Right renal cortex interstitium (tissue), 3 donors: Measurements from ENCODE around the gene CRADD. TPM values are rescaled to one million over a fixed set of nuclear protein-coding genes. Genes with fewer than 3 reads are reported as not detected.
A peak's percentile ranks its signal among the peaks of the same experiment; 100 is the strongest.

Experiments
- DNase-seq, 3 donors: peaks; one replicate each; pipeline ENCODE4 v3.0.0-alpha.2; 2013; ENCODE audit warnings: low read depth in 3 of 3, low spot score in 2 of 3
- polyA plus RNA-seq, 3 donors: library from polyadenylated mRNA; unstranded; fragments of 120-200 nt; gene quantifications; one replicate each; pipeline ENCODE4 v1.2.1, GENCODE V29; 2013; ENCODE audit not compliant: insufficient read length in 3 of 3

Gene CRADD
- polyA plus RNA-seq, 3 donors: 11.6 to 14.8 (median 13.1) TPM

GRCh38 chr12:93733928-93734327, 56.8 kb downstream of the CRADD start:
- no peak for DNase-seq

DNA sequence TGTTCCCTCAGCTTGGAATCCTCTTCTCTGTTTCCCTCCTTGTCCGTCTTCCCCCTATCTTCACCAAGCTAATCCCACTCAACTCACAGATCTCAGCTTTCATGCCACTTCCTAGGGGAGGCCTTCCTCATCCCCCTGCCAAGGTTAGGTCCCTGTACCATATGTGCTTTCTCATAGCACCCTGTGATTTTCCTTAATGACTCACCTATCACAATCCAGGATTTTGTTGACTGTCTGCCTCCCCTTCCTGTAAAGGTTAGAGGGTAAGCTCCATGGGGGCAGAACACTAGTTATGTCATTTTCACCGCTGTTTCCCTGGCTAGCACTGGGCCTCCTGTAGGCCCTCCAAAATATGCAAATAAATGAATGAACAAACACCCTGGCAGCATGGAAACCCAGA, 57.6 kb downstream of the CRADD start:
- no peak for DNase-seq

GRCh38 chr12:93736640-93737178, 59.5 kb downstream of the CRADD start:
- no peak for DNase-seq

- DNase-seq: no peak
These were observed 60.5 kb downstream of the CRADD start for GRCh38 chr12:93737457-93738198.

DNA sequence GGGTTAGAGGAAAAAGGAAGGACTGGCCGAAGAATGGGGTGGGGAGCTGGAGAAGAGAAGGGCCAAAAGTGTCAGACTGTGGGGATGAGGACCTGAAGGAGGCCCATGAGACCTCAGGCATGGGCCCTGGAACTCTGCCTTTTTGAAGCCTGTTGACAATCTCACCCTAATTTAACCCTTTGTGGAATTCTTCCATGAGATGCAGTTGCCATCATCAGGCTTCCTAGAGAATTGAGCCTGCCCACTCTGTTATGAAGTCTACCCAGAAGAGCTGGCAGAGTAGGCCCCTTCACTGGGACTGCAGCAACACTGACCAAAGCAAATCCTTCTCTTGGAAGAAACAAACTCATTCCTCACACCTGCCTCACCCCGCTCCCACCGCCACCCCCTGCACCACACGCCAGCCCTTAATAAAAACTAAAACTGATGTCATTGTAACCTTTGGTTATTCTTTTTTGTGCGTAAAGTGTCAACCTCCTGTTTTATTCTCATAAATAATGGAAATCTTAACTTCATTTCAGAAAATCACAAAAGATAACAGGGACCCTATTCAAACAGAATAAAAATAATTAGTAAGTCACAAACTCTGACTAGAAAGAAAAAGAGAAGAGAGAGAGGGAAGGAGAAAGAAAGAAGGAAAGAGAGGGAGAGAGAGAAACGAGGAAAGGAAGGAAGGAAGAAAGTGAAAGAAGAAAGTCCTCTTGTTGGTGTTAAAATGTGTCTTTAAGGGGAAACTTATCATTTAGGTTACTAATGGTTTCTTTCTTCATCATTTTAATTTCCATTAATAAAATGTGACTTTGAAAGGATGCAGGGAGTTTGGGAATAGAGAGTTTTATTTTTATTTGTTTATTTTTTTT, 61.3 kb downstream of the CRADD start:
- no peak for DNase-seq

- DNase-seq: no peak
These were observed 63.6 kb downstream of the CRADD start for GRCh38 chr12:93740751-93741150.

- DNase-seq: peak in 1 of 3 donors; percentile 19
These were observed 64.5 kb downstream of the CRADD start for GRCh38 chr12:93741659-93742109.

DNA sequence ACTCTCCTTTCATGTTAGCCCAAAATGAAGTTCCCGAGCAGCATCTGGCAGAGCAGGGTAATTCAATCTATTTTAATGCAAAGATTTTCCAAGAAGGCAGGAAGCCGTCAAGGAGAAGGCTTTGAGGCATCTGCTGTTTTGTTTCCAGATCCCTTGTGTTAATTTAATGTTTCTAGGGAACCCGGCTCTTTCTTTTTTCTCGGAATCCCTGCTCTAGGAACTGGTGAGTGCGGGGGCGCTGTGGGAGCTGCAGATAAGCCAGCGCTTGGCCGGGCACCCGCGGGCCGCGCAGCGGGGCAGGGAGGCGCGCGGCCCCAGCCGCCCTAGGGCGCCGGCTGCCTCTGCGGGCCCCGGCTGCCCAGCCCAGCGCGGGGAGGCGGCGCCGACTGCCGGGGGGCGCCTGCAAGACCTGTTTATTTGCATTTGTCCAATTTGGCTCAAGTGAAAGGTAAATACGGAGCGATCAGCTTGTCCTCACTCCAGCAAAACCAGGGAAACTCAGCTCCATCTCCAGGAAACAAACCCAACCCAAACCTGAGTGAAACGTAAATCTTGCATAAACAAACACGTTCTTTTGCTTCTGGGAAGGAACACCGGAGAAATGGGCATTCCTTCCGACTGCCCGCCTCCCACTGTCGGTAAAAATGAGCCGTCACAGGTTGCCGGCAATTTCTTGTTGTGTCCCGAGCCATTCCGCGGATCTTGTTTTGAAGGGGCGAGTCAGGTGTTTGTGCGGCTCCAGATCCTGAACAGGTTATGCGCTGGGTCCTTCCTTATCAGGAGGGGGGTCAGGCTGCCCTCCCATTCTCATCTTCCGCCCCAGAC, 65.1 kb downstream of the CRADD start:
- peak; percentile 51 to 65 (median 65) for DNase-seq

DNA sequence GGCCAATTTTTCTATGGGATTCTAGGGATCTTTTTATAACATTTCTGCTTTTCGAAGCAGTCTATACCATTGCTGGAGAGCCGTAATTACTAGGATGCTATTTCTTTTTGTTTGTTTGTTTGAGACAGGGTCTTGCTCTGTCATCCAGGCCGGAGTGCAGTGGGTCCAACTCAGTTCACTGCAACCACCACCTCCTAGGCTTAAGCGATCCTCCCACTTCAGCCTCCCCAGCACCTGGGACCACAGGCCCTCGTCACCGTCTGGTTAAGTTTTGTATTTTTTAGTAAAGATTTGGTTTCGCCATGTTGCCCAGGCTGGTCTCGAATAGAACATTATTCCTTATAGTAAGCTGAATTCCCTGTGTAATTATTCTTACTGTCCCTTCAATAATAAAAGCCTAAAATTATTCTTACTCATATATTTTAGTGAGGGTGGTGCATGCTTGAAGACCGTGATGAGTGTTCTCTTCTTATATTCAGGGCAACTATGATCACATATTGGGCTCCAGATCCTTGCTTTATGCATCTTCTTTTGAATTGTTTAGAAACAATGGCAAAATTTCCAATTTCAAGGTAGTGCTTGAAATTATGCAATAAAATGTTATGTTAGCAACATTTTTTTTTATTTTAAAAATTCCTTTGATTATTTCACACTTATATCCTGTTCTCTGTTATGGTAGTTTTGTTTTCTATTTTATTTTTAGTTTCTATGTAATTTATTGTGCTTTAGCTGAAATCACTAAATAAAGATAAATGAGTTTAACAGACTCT, 66.2 kb downstream of the CRADD start:
- no peak for DNase-seq

- DNase-seq: no peak
These were observed 67.0 kb downstream of the CRADD start for GRCh38 chr12:93743999-93744689.

GRCh38 chr12:93745286-93745685, 68.1 kb downstream of the CRADD start:
- no peak for DNase-seq

- no peak for DNase-seq
These were observed 69.5 kb downstream of the CRADD start for GRCh38 chr12:93746572-93747168.

DNA sequence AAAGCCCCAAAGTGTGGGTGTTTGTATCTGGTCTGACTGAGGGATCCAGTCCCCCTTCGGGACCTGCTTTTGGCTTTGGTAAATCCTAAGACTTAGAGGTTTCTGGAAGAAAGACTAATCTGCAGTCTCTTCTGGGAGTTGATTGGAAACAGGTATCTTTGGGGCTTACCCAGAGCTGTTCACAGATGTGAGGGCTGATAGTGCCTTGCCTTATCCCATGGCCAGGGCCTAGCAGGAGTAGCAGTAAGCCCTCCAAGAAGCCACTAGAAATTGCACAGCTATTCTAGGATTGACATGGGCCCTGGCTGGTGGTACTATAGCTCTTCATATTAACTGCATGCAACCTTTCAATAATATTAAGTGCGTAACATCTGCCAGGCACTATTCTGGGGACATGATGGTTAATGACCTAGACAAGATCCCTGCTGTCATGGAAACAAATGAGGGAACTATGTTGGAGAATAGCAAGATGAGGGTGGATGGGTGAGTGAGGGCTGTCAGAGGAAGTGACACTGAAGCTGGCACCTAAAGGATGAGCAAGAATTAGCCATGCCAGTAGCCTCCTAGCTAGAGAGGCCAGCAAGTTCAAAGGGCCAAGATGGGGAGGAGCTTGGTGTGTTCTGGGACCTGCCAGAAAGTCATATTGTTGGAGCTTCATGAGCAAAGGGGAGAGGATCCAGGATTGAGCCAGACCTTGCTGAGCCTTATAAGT, 71.7 kb downstream of the CRADD start:
- no peak for DNase-seq

GRCh38 chr12:93749515-93749914, 72.3 kb downstream of the CRADD start:
- no peak for DNase-seq

- no peak for DNase-seq
These were observed 72.9 kb downstream of the CRADD start for GRCh38 chr12:93750056-93750455.

- DNase-seq: no peak
These were observed 74.9 kb downstream of the CRADD start for GRCh38 chr12:93751864-93752610.

DNA sequence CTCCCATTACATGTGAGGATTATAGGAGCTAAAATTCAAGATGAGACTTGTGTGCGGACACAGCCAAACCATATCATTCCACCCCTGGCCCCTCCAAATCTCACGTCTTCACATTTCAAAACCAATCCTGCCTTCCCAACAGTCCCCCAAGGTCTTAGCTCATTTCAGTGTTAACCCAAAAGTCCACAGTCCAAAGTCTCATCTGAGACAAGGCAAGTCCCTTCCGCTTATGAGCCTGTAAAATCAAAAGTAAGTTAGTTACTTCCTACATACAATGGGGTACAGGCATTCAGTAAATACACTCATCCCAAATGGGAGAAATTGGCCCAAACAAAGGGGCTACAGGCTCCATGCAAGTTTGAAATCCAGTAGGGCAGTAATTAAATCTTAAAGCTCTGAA, 76.1 kb downstream of the CRADD start:
- DNase-seq: no peak
